ENCODE results near the gene GNB1L. TPM values are rescaled to one million over a fixed set of nuclear protein-coding genes. Genes with fewer than 3 reads are reported as not detected.

GNB1L gene, protein sequence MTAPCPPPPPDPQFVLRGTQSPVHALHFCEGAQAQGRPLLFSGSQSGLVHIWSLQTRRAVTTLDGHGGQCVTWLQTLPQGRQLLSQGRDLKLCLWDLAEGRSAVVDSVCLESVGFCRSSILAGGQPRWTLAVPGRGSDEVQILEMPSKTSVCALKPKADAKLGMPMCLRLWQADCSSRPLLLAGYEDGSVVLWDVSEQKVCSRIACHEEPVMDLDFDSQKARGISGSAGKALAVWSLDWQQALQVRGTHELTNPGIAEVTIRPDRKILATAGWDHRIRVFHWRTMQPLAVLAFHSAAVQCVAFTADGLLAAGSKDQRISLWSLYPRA
- 1 to 10 TPM; 3.5 to 6.6 (median 4.3) TPM for polyA plus RNA-seq

DNA sequence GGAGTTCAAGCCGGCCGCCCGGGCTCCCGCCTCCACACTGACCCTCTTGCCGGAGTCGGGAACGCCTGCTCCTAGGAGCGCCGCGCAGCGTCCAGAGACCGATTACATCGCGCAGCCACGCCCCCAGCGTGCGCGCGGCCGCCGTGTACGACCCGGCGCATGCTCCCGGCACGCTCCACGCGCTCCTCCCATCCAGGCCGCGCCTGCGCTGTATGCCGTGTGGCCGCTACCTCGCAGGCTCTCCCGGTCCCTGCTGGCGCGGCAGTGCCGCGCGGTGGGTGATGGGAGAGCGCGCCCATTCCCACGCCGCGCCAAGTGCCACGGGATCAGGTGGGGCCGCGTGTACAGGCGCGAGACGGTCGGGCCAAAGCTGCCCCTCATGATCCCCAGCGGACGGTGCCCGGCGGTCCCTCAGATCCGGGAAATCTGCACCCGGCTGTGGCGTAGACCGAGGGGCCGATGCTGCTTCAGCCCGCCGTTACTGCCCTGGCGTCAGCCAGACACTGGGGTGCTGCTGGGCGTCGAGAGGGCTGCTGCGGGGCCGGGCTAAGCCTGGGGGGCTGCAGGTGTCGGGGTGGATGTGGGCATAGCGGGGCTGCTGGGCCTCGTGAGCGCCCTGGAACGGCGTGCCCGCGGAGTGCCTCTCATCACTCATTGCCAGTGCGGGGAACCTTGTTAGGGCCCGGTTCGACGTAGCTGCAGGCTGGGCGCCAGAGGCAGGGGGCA lies at the start of gene GNB1L, which contains the start of gene RTL10:
Gene GNB1L, minus strand, starts transcription at position 97 of the 726 bp plus-strand sequence. CDS start 33,519 bp downstream, outside the sequence.
Gene RTL10, minus strand, starts transcription at position 97 of the 726 bp plus-strand sequence. CDS start 2,613 bp downstream, outside the sequence.
- WGBS, 3 donors: 0% methylated on average over 77 to 81 of the region's 81 CpGs

DNA sequence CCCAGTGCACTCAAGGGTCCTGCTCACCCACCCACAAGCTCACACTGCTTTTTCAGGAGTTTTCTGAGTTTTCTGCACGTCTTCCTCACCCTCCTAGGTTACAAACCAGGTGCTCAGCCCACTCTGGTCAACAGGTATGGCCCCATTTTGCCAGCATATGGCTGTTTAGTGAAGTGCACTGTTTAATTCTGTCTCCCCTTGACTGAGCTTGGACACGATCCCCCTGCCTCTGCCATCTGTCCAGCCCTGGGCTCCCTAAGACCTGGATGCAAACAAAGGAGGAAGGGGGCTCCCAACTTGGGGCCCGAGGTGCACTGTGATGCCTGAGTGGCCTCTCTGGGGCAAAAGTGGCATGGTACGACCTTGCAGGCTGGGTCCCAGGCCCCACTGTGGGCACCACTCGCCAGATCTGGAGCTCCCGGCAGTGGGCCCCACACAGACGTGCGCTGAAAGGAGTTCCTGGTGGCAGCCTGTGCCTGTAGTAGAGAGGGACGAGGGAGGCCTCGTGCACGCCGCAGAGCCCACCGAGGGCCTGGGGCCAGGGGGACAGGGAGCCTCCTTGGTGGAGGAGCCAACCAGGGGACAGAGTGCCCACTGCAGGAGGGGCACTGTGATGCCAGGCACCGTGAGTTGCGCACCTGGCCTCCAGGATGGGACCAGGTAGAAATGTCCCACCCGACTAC lies 49.6 kb upstream of the GNB1L start:
- no peak overlapping the region for H3K27ac ChIP-seq (ENCODE audit: low read depth, low read length)
- WGBS, 3 donors: 85 to 91% (median 88%) methylated on average over 16 of the region's 16 CpGs

More for the DNA sequence above, at the start of gene GNB1L, which contains the start of gene RTL10:
- no peak within 1 kb of the TSS for H3K27ac ChIP-seq (ENCODE audit: low read depth, low read length)

DNA sequence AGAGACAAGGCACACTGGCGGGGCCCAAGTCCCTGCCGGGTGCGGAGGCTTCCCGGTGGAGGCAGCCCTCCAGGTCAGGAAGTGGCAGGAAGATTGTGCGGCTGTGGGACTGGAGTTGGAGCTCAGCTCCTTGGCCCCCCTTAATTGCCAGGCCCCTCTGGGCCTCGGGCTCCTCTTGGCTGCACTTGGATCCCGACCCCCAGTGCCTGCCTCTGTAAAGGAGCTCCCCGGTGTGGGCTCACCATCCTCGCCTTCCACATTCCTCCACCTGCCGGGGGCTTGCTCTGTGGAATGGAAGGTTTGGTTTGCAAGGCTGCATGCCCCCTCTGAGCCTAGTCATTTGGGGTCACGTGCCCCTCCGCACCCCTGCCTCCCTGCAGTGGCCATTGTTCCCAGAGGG lies 48.8 kb upstream of the GNB1L start:
- WGBS, 3 donors: 86 to 90% (median 88%) methylated on average over 12 of the region's 12 CpGs
- H3K27ac ChIP-seq (ENCODE audit: low read depth, low read length): no peak overlapping the region

DNA sequence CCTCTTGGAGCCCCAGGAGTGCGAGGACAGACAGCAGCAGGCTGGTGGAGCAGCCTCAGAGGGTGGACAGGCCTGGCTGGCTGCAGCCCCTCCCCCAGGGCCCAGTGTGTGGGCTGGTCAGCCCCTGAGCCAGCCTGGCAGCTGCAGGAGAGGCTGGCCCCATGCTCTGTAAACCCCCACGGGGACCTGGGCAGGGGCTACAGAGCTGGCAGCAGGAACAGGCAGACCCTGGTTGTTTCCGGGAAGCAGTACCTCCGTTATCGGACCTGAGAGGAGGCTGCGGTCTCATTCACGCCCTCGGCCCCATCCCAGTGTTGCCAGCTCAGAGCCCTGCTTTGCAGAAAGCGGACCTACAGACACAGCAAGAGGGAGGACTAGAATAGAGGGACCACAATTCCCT lies 48.4 kb upstream of the GNB1L start:
- WGBS, 3 donors: 85 to 90% (median 90%) methylated on average over 9 of the region's 9 CpGs
- H3K27ac ChIP-seq (ENCODE audit: low read depth, low read length): no peak overlapping the region

DNA sequence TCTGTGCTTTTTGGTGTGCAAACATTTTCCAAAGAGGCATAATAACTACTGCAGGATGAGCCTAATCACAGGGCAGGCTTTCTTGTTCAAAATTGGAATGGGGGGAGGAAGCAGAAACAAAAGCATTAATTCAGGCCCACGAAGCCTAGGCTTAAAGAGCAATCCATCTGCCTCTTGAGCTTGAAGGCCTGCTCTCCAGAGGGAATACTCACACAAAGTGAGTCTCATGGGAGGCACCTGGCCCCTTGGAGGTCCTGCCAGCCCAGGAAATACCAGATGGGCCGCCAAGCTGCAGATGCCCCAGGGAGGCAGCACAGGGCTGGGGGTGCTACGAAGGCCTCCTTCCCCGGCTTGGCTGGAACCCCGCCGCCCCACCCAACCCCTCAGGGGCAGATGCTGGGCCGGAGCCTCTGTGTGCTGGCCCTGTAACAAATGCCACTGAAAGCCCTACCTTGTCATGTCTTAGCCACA lies 47.6 kb upstream of the GNB1L start:
- 84 to 92% (median 90%) methylated on average over 7 of the region's 7 CpGs for WGBS, 3 donors
- no peak overlapping the region for H3K27ac ChIP-seq (ENCODE audit: low read depth, low read length)

DNA sequence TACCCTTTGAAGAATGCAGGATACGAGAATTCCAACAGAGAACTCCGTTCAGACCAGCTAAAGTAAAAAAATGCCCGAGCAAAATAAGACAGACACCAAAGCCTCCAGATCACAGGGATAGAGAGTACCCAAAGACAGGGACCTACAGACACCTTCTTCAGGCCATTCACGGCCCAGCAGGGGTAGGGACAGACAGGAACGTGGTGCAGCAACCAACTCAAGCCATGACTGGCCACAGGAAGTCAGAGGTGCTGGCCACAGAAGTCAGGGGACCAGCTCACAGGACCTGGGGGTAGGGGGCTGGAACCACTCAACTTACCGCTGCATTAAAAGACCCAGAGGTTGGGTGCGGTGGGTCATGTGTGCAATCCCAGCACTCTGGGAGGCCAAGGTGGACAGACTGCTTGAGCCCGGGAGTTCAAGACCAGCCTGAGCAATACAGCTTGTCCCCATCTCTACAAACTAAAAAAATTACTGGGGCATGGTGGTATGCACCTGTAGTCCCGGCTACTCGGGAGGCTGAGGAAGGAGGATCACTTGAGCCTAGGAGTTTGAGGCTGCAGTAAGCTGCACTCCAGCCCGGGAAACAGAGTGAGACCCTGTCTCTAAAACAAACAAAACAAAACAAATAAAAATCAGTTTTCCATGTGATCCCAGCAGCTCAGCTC lies 47.0 kb upstream of the GNB1L start:
- WGBS, 3 donors: 89 to 93% (median 89%) methylated on average over 11 of the region's 11 CpGs

DNA sequence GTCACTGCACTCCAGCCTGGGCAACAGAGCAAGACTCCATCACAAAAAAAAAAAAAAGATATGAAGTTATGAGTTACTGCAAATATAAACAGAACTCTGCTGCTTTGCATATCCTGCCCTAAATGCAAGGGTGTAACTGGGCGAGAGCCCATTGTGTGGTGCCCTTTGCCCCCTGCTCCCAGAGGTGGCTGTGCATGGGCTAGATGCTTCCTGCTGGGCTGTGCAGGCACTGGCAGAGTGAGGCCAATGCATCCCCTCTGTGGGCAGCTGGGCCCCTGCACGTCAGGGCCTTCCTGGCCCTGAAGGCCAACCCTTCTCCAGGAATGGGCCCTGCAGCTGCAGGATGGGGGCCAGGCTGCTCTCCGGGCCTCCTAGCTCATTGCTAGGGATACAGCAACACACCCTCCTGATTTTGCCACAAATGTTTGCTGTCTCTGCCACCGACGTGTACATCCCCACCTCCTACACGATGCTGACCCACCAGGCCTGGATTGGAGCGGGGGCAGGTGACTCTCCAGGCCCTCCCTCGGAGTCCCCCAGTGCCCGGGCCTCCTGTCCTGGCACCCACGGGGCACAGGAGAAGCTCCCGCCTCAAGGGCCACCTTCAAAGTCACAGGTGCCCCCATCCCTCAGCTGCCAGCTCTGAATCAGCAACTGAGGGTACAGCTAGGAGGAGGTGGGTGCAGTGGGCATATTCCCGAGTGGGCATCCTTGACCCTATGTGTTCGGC lies 46.2 kb upstream of the GNB1L start:
- no peak overlapping the region for H3K27ac ChIP-seq (ENCODE audit: low read depth, low read length)
- 81 to 91% (median 88%) methylated on average over 13 of the region's 13 CpGs for WGBS, 3 donors

More for the DNA sequence above, 47.0 kb upstream of the GNB1L start:
- H3K27ac ChIP-seq (ENCODE audit: low read depth, low read length): no peak overlapping the region

DNA sequence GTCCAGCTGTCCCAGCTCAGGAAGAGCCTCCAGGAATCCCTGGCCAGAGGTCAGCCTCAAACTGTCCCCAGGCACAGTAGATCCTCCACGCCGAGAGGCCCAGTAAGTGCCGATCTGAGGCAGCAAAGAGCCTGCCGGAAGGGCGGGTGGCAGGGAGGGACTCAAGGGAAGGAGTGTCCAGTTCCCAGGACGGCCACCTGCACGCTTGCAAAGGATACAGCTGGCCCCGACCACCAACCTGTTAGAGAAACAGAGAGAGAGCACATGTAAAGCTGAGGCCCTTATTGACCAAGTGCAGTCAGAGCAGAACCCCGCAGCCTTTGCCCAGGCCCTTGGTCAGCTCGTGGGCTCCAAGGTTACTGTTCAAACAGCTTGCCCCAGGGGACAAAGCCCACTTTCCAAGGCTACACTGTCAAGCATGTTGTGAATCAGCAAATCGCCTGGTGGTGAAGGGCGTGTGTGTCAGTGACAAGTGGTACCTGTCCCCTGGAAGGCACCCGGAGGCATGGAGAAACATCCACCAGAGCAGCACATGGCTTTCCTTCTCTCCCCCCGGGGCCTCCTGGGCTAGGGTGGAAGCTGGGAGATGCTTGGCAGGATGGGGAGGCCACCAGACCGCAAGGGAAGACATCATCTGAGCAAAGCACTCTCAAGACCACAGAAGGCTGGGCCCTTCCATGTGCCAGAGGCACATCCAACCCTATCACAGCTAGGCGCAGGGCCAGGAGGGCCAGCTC lies 44.3 kb upstream of the GNB1L start:
- WGBS, 3 donors: 89 to 91% (median 91%) methylated on average over 16 of the region's 16 CpGs
- H3K27ac ChIP-seq (ENCODE audit: low read depth, low read length): no peak overlapping the region

DNA sequence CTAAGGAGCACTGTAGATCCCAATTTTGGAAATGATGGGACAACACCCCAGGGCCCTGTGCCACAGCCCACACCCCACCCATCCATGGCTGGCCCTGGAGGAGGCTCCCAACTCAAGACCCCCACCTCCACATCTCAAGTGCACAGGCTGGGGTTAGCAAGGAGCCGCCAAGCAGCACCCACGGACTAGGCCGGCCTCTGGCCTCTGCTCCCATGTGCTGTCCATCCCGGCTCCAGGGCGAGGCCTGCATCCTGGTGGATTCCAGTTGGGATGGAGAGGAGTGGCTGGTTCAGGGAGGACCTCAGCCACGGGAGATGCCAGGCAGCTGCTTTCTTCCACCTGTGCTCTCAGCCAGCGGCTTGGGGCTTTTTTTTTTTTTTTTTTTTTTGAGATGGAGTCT lies 43.5 kb upstream of the GNB1L start:
- WGBS, 3 donors: 87 to 98% (median 95%) methylated on average over 6 to 7 of the region's 7 CpGs
- no peak overlapping the region for H3K27ac ChIP-seq (ENCODE audit: low read depth, low read length)

DNA sequence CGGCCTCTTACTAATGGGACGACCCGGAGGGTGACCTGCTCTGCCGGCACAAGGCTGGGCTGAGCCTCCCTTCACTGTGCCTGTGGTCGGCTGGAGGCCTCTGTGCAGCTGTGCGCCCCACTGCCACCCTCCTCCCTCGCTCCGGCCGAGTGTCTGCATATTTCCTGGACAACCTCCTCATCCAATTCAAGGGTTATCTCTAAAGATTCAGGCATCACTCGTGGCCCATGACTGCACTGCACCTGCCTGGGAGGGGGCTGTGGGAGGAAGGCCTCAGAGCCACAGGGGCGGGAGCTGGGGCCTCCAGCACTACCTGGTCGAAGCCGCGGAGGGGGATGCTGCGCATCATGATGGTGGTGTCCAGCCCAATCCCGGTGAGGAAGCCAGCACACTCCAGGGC lies 43.1 kb upstream of the GNB1L start:
- H3K27ac ChIP-seq (ENCODE audit: low read depth, low read length): no peak overlapping the region
- WGBS, 3 donors: 87 to 92% (median 92%) methylated on average over 16 of the region's 16 CpGs

DNA sequence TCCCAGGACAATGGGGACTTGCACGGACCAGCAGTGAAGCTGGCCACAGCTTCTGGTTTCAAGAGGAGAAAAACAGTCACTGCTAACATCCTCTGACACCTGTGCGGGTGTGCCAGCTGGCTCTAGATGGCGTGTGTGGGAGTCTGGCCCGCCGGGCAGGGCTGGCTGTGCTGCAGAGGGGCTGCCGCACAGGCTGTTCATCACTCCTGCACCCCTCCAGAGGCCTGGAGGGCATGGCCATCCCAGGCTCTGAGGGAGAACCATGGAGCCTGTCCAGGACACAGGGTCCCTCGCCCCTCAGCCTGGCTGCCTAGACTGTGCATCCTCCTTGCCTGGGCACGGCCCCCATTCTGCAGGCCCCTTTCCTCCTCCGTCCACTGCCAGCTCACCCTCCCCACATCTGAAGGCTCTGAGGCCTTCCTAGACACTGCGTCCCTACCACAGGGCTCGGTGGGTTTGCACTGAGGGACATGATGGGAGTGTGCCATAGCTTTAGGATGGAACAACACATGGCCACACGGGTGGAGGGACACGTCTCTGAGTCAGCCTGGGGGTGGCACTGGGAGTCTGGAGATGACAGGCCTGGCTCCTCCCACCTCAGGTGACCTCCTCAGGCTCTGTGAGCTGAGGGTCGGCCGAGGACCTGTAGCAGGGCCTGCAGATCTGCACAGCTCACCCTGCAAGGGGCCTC lies 42.1 kb upstream of the GNB1L start:
- WGBS, 3 donors: 82 to 86% (median 82%) methylated on average over 15 of the region's 15 CpGs
- no peak overlapping the region for H3K27ac ChIP-seq (ENCODE audit: low read depth, low read length)

DNA sequence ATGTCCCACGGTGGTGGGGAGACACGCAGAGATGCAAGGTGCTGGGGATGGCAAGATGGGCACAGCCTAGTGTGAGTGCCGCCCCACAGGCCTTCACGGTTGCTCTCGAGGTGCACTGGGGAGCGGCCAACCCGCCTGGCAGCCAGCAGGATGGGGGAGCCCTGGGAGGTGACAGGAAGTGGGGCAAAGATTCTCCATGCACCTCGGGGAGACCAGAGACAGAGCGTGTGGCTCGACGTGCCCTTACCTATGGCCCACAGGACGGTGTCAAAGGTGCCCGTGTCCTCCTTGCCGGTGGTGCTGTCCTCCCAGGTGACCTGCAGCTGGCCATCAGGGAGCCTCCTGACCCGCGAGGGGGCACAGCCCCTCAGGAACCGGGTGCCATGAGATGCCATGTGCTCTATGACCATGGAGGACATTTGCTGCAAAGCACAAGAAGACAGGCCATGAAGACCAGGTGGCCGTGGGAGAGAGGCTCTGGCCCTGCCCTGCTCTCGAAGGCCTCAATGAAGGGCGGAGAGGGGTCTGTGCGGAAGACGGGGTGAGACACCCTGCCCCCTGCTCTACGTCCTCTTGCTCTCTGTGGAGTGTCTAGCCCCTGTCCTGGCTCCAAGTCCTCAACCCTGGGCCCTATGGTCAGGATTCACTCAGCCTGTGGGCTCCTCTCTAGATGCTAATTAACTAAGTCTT lies 40.6 kb upstream of the GNB1L start:
- no peak overlapping the region for H3K27ac ChIP-seq (ENCODE audit: low read depth, low read length)
- WGBS, 3 donors: 92 to 96% (median 93%) methylated on average over 23 of the region's 23 CpGs

DNA sequence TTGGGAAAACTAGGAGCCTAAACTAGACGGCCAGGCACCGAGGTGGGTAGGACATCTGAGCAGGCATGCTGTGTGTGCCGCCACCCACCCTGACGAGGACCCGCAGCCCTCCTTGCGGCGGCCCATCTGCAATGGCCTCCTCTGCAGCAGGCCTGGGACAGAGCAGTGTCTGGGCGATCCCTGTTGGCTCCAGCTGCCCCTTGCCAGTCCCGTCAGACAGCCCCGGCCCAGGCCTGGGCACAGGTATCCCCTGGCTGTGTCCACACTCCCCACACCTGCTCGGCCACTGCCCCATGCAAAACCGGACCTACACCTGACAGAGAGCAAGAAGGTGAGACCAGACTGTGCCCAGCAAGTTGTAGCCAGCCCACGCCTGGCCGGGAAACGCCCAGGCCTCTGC lies 38.7 kb upstream of the GNB1L start:
- WGBS, 3 donors: 91 to 93% (median 93%) methylated on average over 15 of the region's 15 CpGs
- H3K27ac ChIP-seq (ENCODE audit: low read depth, low read length): no peak overlapping the region

DNA sequence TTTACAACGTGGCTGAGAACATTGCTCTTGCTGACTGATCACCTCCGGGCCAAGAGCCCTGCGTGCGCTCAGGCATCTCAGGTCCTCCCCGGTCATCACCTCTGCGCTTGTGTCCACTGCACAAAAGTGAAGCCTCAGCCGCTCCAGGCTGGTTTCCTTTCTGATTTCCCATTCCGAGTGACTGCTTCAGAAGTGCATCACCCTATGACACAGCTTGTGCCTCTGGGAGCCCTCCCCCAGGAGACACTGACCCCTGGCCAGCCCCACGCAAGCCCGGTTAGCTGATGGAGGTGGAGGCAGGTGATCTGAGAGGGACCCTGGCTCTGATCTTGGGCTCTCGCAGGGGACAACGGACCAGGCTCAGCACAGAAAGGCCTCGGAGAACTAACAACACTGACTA lies 38.3 kb upstream of the GNB1L start:
- no peak overlapping the region for H3K27ac ChIP-seq (ENCODE audit: low read depth, low read length)
- WGBS, 3 donors: 79 to 87% (median 85%) methylated on average over 13 of the region's 13 CpGs

DNA sequence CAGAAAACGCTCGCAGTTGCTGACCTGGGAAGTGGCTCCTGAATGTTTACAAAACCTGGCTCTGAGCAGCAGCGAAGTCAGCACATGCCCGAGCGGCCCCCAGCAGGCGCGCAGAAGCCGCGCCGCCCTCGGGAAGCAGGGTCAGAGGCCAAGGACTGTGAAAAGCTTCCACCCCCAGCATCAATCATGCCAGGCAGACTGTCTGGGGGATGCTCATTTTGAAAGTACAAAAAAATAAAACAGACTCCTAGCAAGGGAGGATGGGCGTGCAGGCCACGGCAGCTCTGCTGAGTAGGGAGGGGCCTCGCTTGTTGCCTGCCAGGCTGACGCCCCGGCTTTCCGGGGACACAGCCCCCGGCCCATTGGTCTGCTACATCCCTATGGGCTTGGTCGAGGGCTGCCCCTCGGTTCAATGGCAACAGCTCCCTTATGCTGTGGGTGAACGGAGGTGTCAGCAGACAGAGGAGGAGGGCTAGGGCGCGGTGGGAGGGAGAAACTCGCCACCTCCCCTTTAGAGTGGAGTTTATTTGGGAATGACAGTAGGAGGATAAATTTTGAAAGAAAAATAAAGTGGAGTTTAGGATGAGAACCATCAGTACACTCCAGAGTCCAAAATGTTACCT lies 37.7 kb upstream of the GNB1L start:
- H3K27ac ChIP-seq (ENCODE audit: low read depth, low read length): no peak overlapping the region
- 37 to 64% (median 44%) methylated on average over 24 of the region's 24 CpGs for WGBS, 3 donors

All from adipose tissue (tissue), 3 donors.